LoVo (cell line): ENCODE data around the gene PHLPP1.
A peak's percentile ranks its signal among the peaks of the same experiment; 100 is the strongest.

Experiments
- DNase-seq: peaks from one replicate; pipeline ENCODE4 v3.0.0-alpha.2; 2016; ENCODE audit warnings: low spot score

PHLPP1 gene

GRCh38 chr18:63016270-63016669 lies 300.9 kb downstream of the PHLPP1 start:
- DNase-seq, result peak; percentile 70

DNA sequence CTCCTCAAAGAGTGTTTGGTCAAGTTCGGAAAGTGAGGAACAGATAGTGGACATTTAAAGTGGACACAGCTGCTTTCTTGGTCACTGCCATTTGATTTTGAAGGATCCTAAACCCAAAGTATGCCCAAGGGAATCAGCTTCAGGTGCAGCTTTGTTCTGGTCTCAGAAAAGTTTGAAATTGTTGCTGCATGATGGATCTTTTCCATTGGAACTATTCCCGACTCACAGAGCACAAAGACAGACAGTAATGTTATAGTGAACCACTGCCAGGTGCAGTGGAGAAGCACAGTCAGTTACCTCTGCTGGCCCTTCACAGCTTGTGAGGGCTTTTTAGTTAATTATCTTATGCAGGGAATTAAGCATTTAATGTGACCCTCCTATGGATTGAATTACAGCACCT lies 301.7 kb downstream of the PHLPP1 start:
- DNase-seq, result no peak

- no peak for DNase-seq
These were observed 302.6 kb downstream of the PHLPP1 start for GRCh38 chr18:63017977-63018376.

DNA sequence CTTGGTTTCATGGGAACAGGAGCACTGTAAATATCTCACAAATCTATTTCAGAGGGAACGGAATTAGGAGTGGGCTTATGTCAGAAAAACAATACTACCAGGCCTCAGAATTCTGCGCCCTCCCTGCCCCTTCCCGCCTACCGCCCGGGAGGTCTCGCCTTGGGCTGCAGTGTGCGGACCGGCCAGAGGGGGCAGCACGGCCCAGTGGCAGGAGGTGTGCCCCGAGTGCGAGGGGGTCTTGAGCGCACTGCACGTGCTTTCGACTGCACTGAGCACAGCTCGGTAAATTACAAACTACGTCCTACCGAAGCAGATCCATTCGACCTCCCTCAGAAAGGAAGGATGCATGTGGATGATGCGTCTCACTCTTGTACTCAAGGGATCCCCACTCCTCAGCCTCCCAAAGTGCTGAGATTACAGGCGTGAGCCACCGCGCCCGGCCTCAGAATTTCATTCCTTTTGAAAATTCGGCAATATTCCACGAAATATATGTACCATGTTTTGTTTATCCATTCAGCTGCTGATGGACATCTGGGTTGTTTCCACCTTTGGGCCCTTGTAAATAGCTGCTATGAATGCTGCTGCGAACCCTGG lies 307.2 kb downstream of the PHLPP1 start:
- DNase-seq, result no peak

- no peak for DNase-seq
These were observed 310.1 kb downstream of the PHLPP1 start for GRCh38 chr18:63025251-63026090.

DNA sequence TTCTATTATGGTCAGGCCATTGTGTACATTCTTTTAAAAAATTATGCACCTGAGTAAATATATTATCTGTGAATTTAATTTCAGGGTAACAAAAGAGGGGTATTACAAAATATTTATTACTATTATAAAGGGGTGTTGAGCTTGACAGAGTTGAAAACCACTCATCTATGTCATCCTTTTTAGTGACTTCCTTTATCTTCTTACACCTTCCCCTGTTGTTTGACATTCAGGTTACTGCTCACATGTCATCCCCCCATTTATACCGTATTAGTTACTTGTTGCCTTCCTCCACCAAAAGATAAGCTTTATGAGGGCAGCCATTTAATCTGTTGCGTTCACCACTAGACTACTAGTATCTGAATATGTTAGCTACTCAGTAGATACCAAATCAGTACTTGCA lies 313.0 kb downstream of the PHLPP1 start:
- no peak for DNase-seq
